ENCODE results near the gene GPC6.
"Not testable (repeated sequence)": the region's sequence is repeated elsewhere in the genome, so short reads cannot be mapped to it uniquely, and the experiment has no call there.

GPC6 gene

GRCh38 chr13:93320942-93321341 is 94.3 kb downstream of the GPC6 start:
- Histone ChIP-seq H3K27ac (replicated peaks) (no peak overlapping the region), H3K4me3 (replicated peaks; ENCODE audit: insufficient read depth, low read length) (no peak overlapping the region), H3K27me3 (ENCODE audit: insufficient read depth, poor library complexity, severe bottlenecking) (no peaks in the 10 kb centered on the region)
- TF ChIP-seq SPI1 (IDR thresholded peaks at IDR 0.05; ENCODE audit: borderline replicate concordance, low read depth) (no peak), CTCF (IDR thresholded peaks at IDR 0.05; ENCODE audit: insufficient read depth, low read length) (no peak)
- no peak for DNase-seq (ENCODE audit: low read depth in 1 of 2, low spot score in 1 of 2)

- not testable (repeated sequence) for H3K4me3 ChIP-seq (replicated peaks; ENCODE audit: insufficient read depth, low read length); H3K27ac ChIP-seq (replicated peaks); H3K27me3 ChIP-seq (ENCODE audit: insufficient read depth, poor library complexity, severe bottlenecking); DNase-seq (ENCODE audit: low read depth in 1 of 2, low spot score in 1 of 2)
These were observed 97.3 kb downstream of the GPC6 start for GRCh38 chr13:93323880-93324279.

GRCh38 chr13:93325303-93326233 is 99.0 kb downstream of the GPC6 start:
- TF ChIP-seq POLR2AphosphoS5 (IDR thresholded peaks at IDR 0.05; ENCODE audit: low read depth): no peak
- TF ChIP-seq GABPA (IDR thresholded peaks at IDR 0.05; ENCODE audit: low read depth): no peak
- TF ChIP-seq REST (IDR thresholded peaks at IDR 0.05; ENCODE audit: insufficient replicate concordance, low read depth): no peak
- no peak for TF ChIP-seq SPI1 (IDR thresholded peaks at IDR 0.05; ENCODE audit: borderline replicate concordance, low read depth)
- no peak for TF ChIP-seq CTCF (IDR thresholded peaks at IDR 0.05; ENCODE audit: insufficient read depth, low read length)
- Histone ChIP-seq H3K27me3 (ENCODE audit: insufficient read depth, poor library complexity, severe bottlenecking) (no peaks in the 10 kb centered on the region), H3K4me3 (replicated peaks; ENCODE audit: insufficient read depth, low read length) (no peak overlapping the region), H3K27ac (replicated peaks) (no peak overlapping the region)
- DNase-seq (ENCODE audit: low read depth in 1 of 2, low spot score in 1 of 2): no peak

- Histone ChIP-seq H3K4me3 (replicated peaks; ENCODE audit: insufficient read depth, low read length) (no peak overlapping the region), H3K27ac (replicated peaks) (no peak overlapping the region), H3K27me3 (ENCODE audit: insufficient read depth, poor library complexity, severe bottlenecking) (no peaks in the 10 kb centered on the region)
- TF ChIP-seq GABPA (IDR thresholded peaks at IDR 0.05; ENCODE audit: low read depth): no peak
- TF ChIP-seq SPI1 (IDR thresholded peaks at IDR 0.05; ENCODE audit: borderline replicate concordance, low read depth): no peak
- TF ChIP-seq CTCF (IDR thresholded peaks at IDR 0.05; ENCODE audit: insufficient read depth, low read length): no peak
- no peak for TF ChIP-seq POLR2AphosphoS5 (IDR thresholded peaks at IDR 0.05; ENCODE audit: low read depth)
- no peak for TF ChIP-seq REST (IDR thresholded peaks at IDR 0.05; ENCODE audit: insufficient replicate concordance, low read depth)
- no peak for DNase-seq (ENCODE audit: low read depth in 1 of 2, low spot score in 1 of 2)
These were observed 99.7 kb downstream of the GPC6 start for GRCh38 chr13:93326234-93326811.

All from HL-60 (cell line).